Karpas-422 (cell line): Measurements from ENCODE around the gene SPC25. TPM values are rescaled to one million over a fixed set of nuclear protein-coding genes. Genes with fewer than 3 reads are reported as not detected.
"Not testable (repeated sequence)": the region's sequence is repeated elsewhere in the genome, so short reads cannot be mapped to it uniquely, and the experiment has no call there.

ENCODE experiments used
- DNase-seq: peaks from one replicate; pipeline ENCODE4 v3.0.0-alpha.2; 2015
- H2AFZ ChIP-seq: fragments of 200-600 bp; sonication (generic); 2 replicates; pipeline ENCODE4 v1.6.1; 2014; ENCODE audit warnings: antibody characterized with exemption, low read length, mixed read lengths
- H3K27ac ChIP-seq: fragments of 200-600 bp; sonication (generic); 2 replicates; pipeline ENCODE4 v1.5.1; 2014; ENCODE audit warnings: mild to moderate bottlenecking, low read length, moderate library complexity
- H3K27me3 ChIP-seq: fragments of 200-600 bp; sonication (generic); 2 replicates; pipeline ENCODE4 v1.6.1; 2014; ENCODE audit warnings: low read length, mixed read lengths
- H3K36me3 ChIP-seq: fragments of 200-600 bp; sonication (generic); 2 replicates; pipeline ENCODE4 v1.6.1; 2014; ENCODE audit warnings: low read length, mixed read lengths; ENCODE audit not compliant: insufficient read depth
- H3K4me1 ChIP-seq: fragments of 200-600 bp; sonication (generic); 2 replicates; pipeline ENCODE4 v1.6.1; 2014; ENCODE audit warnings: mild to moderate bottlenecking, low read length, mixed read lengths
- H3K4me2 ChIP-seq: fragments of 200-600 bp; sonication (generic); 2 replicates; pipeline ENCODE4 v1.6.1; 2014; ENCODE audit warnings: low read length, low read depth, mild to moderate bottlenecking; ENCODE audit not compliant: poor library complexity, severe bottlenecking
- H3K4me3 ChIP-seq: fragments of 200-600 bp; sonication (generic); 2 replicates; pipeline ENCODE4 v1.5.1; 2014; ENCODE audit warnings: mild to moderate bottlenecking, antibody characterized with exemption, low read length, mixed read lengths
- H3K79me2 ChIP-seq: fragments of 200-600 bp; sonication (generic); 2 replicates; pipeline ENCODE4 v1.6.1; 2014; ENCODE audit warnings: mild to moderate bottlenecking, low read length, mixed read lengths
- H3K9ac ChIP-seq: fragments of 200-600 bp; sonication (generic); 2 replicates; pipeline ENCODE4 v1.6.0; 2014; ENCODE audit warnings: low read length
- H3K9me2 ChIP-seq: fragments of 200-600 bp; sonication (generic), shearing (Covaris generic); replicated peaks from 2 replicates; pipeline ENCODE4 v1.6.0; 2014; ENCODE audit warnings: mild to moderate bottlenecking, low read length, moderate library complexity; ENCODE audit not compliant: insufficient read depth
- H3K9me3 ChIP-seq: fragments of 300-700, 200-600 bp; sonication (generic); 2 replicates; pipeline ENCODE4 v1.6.1; 2014; ENCODE audit warnings: low read length, mixed read lengths
- H4K20me1 ChIP-seq: fragments of 200-600 bp; sonication (generic); 2 replicates; pipeline ENCODE4 v1.6.1; 2014; ENCODE audit warnings: mild to moderate bottlenecking, antibody characterized with exemption, low read length, low read depth; ENCODE audit not compliant: insufficient read depth
- total RNA-seq: library from RNA; depleted of rRNA; stranded (reverse); fragments of >200 nt; shearing (Covaris generic); gene quantifications from 2 replicates; pipeline ENCODE4 v1.2.3, GENCODE V29; 2014; ENCODE audit warnings: low replicate concordance

SPC25 gene
- total RNA-seq, 1 experiment from 2014 or later: 17.5 TPM

DNA sequence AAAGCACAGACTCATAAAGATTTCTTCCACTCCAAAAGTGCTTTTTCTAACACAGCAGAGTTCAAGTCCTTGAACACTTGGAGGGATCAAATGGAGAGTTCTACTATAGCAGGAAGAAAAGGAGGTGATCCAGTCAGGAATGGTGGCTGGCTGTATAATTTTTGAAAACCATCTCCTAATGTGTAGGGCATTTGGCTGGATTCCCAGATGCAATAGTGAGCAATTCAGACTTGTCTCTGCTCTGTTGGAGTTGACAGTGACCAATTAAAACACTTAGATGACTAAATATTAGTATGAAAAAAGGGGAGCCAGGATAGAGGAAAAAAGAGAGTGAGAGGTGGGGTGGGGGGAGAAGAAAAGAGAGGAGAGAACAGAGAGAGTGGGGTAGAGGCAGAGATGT, 5.5 kb upstream of the SPC25 start:
- Histone ChIP-seq H3K4me3 (no peak overlapping the region), H3K79me2 (no peaks in the 10 kb centered on the region), H3K27ac (no peak overlapping the region), H3K4me2 (no peak overlapping the region), H3K9me2 (no peaks in the 10 kb centered on the region; the same call in 1 of the 2 replicates), H3K27me3 (no peaks in the 10 kb centered on the region), H3K9ac (no peak overlapping the region), H2AFZ (no peak overlapping the region), H4K20me1 (no peaks in the 10 kb centered on the region), H3K4me1 (peaks cover 8% of the 10 kb centered on the region), H3K9me3 (no peaks in the 10 kb centered on the region), H3K36me3 (no peaks in the 10 kb centered on the region)
- DNase-seq: no peak

DNA sequence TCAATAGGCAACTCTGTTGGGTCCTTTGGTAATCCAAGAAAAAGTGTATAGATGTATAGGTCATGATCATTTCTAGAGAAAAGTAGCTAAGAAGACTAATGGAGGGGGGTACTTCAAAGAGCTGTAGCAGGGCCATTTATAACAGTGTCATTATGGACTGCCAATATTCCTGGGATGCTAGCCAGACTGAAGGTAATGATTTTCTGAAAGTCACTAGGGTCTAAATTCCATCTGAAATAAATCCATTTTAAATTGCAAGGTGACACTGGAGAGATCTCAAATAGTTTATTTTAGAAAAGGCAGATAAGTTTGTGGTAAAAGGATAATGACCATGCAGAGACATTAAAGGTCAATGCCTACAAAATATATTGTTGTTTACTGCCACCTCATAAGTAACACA, 4.5 kb upstream of the SPC25 start:
- H3K4me1 ChIP-seq: peaks cover 10% of the 10 kb centered on the region
- no peak for DNase-seq
- H2AFZ ChIP-seq: no peak overlapping the region
- no peak overlapping the region for H3K4me2 ChIP-seq
- no peaks in the 10 kb centered on the region for H3K36me3 ChIP-seq
- no peak overlapping the region for H3K9ac ChIP-seq
- H3K27ac ChIP-seq: no peak overlapping the region
- no peaks in the 10 kb centered on the region; the same call in 1 of the 2 replicates for H3K9me2 ChIP-seq
- no peaks in the 10 kb centered on the region for H4K20me1 ChIP-seq
- no peak overlapping the region for H3K4me3 ChIP-seq
- H3K9me3 ChIP-seq: no peaks in the 10 kb centered on the region
- H3K79me2 ChIP-seq: peaks cover 5% of the 10 kb centered on the region
- no peaks in the 10 kb centered on the region for H3K27me3 ChIP-seq

DNA sequence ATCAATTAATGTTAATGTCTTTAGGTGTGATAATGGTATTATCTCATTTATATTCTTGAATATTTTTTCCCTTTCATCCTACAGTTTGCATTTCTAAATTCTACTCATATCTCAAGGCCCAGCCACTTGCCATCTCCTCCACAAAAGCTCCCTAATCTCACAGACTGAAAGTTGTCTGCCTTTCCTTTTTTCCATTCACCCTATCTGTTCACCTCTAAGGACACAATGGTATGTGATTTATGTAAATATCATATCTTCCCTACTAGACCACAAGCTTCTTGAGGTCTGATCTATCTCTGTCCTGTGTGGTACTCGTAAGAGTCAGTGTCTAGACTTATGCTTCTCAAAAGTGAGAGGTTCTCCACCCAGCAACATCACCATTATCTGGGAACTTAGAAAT, 3.9 kb upstream of the SPC25 start:
- no peak for DNase-seq
- Histone ChIP-seq H3K4me3 (no peak overlapping the region), H2AFZ (no peak overlapping the region)

DNA sequence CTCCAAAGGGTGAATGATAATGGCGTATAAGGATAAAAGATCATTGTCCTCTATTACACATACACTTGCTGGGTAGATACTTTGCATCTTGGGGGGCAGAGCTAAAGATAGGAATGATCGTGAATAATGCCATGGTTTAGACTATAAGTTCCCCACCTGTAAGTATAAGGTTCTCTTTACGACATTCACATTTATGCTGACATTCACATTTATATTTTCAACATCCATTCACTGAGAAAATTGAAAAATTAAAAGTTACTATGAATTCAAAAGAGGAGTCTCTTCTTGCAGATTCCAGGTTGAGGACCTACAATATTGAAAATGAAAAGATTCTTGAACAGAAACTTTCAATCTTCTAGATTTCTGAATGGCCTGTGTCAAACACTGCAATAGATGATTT, 2.1 kb upstream of the SPC25 start:
- Histone ChIP-seq H3K4me3 (no peak overlapping the region), H2AFZ (no peak overlapping the region), H4K20me1 (no peaks in the 10 kb centered on the region), H3K36me3 (peaks cover 7% of the 10 kb centered on the region; the same call in 1 of the 2 replicates), H3K27ac (no peak overlapping the region), H3K4me1 (peaks cover 12% of the 10 kb centered on the region), H3K9me3 (no peaks in the 10 kb centered on the region), H3K9me2 (no peaks in the 10 kb centered on the region; the same call in 1 of the 2 replicates), H3K4me2 (no peak overlapping the region), H3K27me3 (no peaks in the 10 kb centered on the region), H3K79me2 (peaks cover 16% of the 10 kb centered on the region), H3K9ac (no peak overlapping the region)
- no peak for DNase-seq

More for the DNA sequence above, 3.9 kb upstream of the SPC25 start:
- no peak overlapping the region for H3K9ac ChIP-seq
- H3K36me3 ChIP-seq: no peaks in the 10 kb centered on the region
- H3K79me2 ChIP-seq: peaks cover 11% of the 10 kb centered on the region
- H3K27me3 ChIP-seq: no peaks in the 10 kb centered on the region
- no peak overlapping the region for H3K4me2 ChIP-seq
- peaks cover 11% of the 10 kb centered on the region for H3K4me1 ChIP-seq
- H3K27ac ChIP-seq: no peak overlapping the region
- H3K9me2 ChIP-seq: no peaks in the 10 kb centered on the region; the same call in 1 of the 2 replicates
- H3K9me3 ChIP-seq: no peaks in the 10 kb centered on the region
- H4K20me1 ChIP-seq: no peaks in the 10 kb centered on the region

DNA sequence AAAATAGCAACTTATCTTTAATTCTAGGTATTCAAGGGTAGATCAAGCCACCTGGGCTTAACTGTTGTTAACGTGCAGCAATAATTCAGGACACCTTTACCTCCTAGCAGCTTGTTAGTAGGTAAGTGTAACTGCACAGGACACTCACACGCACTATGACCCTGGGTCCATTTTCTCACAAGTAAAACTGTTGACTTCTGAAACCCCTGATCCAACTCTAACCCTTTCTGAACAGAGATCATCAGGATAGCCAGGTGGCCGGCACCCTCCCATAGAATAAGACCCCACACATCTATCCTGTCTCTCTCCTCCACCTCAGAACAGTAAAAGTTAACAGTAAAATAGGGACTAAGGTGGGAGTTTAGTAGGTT, 610 bp downstream of the SPC25 start:
- H3K79me2 ChIP-seq: peaks cover 21% of the 10 kb centered on the region
- peak overlapping the region; percentile 91 for H3K4me3 ChIP-seq

DNA sequence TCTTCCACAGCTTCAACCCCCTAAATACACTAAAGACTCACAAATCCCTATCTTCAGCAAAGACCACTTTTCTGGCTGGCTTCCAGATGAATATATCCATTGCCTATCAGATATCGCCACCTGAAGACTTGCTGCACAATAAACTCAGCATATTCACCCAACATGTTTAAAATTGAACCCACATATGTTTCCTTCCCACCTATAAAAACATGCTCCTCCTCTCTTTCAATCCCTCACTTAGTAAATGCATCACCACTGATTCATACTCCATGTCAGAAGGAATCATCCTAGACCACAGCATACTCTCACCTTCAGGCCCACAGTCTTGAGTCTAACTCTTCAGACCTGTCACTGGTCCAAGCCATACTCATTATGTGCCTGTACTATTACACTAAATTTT, 5.3 kb downstream of the SPC25 start:
- Histone ChIP-seq H3K9me3 (no peaks in the 10 kb centered on the region), H4K20me1 (no peaks in the 10 kb centered on the region), H3K4me2 (no peak overlapping the region), H3K9ac (no peak overlapping the region), H3K79me2 (peaks cover 49% of the 10 kb centered on the region), H3K27ac (no peak overlapping the region), H3K4me3 (no peak overlapping the region), H3K4me1 (peaks cover 6% of the 10 kb centered on the region), H3K36me3 (peaks cover 8% of the 10 kb centered on the region; the same call in 1 of the 2 replicates), H2AFZ (no peak overlapping the region), H3K27me3 (no peaks in the 10 kb centered on the region), H3K9me2 (no peaks in the 10 kb centered on the region)
- no peak for DNase-seq

More for the DNA sequence above, 610 bp downstream of the SPC25 start:
- Histone ChIP-seq H3K9me2 (no peaks in the 10 kb centered on the region; the same call in 1 of the 2 replicates), H4K20me1 (no peaks in the 10 kb centered on the region), H3K9ac (peak overlapping the region; percentile 80), H3K27me3 (no peaks in the 10 kb centered on the region), H3K4me1 (peaks cover 12% of the 10 kb centered on the region), H3K4me2 (peak overlapping the region; percentile 71), H3K9me3 (no peaks in the 10 kb centered on the region), H3K36me3 (peaks cover 8% of the 10 kb centered on the region; the same call in 1 of the 2 replicates), H3K27ac (no peak overlapping the region), H2AFZ (peak overlapping the region; percentile 89)
- DNase-seq: peak; percentile 46

DNA sequence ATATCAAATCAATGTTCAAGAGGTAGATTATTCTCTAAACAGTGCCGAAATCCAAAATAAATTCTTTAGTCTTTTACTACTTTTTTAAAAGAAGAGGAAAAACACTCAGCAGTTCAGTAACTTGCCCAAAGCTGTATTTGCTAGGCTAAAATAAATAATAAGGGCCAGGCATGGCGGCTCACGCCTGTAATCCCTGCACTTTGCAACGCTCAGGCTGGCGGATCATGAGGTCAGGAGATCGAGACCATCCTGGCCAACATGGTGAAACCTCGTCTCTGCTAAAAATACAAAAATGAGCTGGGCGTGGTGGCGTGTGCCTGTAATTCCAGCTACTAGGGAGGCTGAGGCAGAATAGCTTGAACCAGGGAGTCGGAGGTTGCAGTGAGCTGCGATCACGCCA, 8.1 kb downstream of the SPC25 start:
- not testable (repeated sequence) for H2AFZ ChIP-seq, H3K9ac ChIP-seq, H3K4me2 ChIP-seq, H3K4me3 ChIP-seq, H3K9me3 ChIP-seq, H3K4me1 ChIP-seq, H3K27me3 ChIP-seq, H3K9me2 ChIP-seq, H3K27ac ChIP-seq, DNase-seq, H4K20me1 ChIP-seq, H3K36me3 ChIP-seq
- H3K79me2 ChIP-seq: peaks cover 61% of the 10 kb centered on the region

DNA sequence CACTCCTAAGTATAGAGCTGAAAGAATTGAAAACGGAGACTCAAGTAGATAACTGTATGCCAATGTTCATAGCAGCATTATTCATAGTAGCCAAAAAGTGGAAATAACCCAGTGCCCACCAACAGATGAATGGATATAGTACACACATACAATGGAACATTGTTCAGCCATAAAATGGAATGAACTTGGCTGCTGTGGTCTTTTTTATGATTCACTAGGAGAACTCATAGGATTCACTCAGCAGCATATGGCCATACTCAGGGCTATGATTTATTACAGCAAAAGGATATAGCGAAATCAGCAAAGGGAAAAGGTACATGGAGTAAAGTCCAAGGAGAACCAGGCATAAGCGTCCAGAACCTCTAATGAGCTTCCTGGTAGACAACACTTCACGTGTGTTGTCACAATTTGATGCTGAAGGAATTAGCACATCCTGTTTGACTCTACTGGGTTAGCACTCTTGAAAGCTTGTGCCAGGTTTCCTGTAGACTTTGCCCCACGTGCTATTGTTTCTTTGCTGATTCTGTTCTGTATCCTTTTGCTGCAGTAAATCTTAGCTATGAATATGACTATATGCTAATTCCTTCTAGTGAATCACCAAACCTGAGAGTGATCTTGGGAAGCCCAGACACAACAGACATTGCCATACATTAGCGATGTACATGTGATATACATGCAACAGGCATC, 15.7 kb downstream of the SPC25 start:
- Histone ChIP-seq H4K20me1 (no peaks in the 10 kb centered on the region), H3K9me2 (no peaks in the 10 kb centered on the region), H3K27me3 (no peaks in the 10 kb centered on the region), H3K4me3 (no peak overlapping the region), H3K4me1 (peaks cover 14% of the 10 kb centered on the region), H3K9me3 (no peaks in the 10 kb centered on the region), H3K36me3 (peaks cover 22% of the 10 kb centered on the region), H3K27ac (no peak overlapping the region), H3K79me2 (peaks cover 47% of the 10 kb centered on the region), H3K4me2 (no peak overlapping the region), H3K9ac (no peak overlapping the region), H2AFZ (no peak overlapping the region)
- DNase-seq: no peak
